Left lobe of liver (tissue), 1 donor: ENCODE measurements around the gene HSBP1. TPM values are rescaled to one million over a fixed set of nuclear protein-coding genes. Genes with fewer than 3 reads are reported as not detected.

Source experiments
- total RNA-seq: library from RNA; stranded (reverse); gene quantifications from one replicate; pipeline ENCODE4 v1.2.1, GENCODE V29; 2021
- donor health status: DM: no; HTN: yes; CAD: no.

The HSBP1 gene
- total RNA-seq, 1 donor from 2014 or later, result 31.9 TPM

Other genes starting within 250 kb of the HSBP1 start
- 17.1 TPM for gene MLYCD, start 91.1 kb downstream of the HSBP1 start, total RNA-seq
- gene OSGIN1, start 145.3 kb downstream of the HSBP1 start, total RNA-seq, result 89.4 TPM
- 12.9 TPM for gene NECAB2, start 160.3 kb downstream of the HSBP1 start, total RNA-seq
- not detected for gene SLC38A8, start 234.8 kb downstream of the HSBP1 start, total RNA-seq